GM12865 (cell line): ENCODE data around the gene KRT9.
"Not testable (repeated sequence)": the region's sequence is repeated elsewhere in the genome, so short reads cannot be mapped to it uniquely, and the experiment has no call there.

Source experiments
- DNase-seq: peaks from one replicate; pipeline ENCODE4 v3.0.0; 2010; ENCODE audit warnings: low read depth
- H3K4me3 ChIP-seq: 2 replicates; pipeline ENCODE4 v1.5.1; 2011; ENCODE audit warnings: mild to moderate bottlenecking, low read depth, low read length, control low read depth
- CTCF ChIP-seq: IDR thresholded peaks from 2 replicates; pipeline ENCODE4 v1.5.1; 2011; ENCODE audit warnings: low read length, control low read depth, low read depth, inconsistent platforms; ENCODE audit not compliant: insufficient read depth; ENCODE audit errors: missing control alignments

The KRT9 gene

DNA sequence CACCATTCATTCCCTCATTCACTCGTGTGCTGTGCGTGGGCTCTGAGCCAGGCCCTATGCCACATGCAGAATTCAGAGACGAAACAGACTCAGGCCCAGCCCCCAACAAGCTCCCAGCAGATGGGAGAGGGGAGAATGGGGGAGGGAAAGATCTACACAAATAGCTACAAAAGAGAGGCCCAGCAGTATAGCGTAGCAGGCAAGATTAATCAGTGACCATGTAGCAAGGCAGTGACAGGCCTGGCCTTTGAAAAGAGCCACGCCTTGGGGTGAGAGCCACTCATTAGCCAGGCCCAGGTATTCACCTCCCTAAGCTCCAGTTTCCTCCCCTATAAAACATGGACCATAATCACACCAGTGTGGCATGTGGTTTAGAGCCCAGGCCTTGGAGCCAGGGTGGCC lies 27.4 kb downstream of the KRT9 start:
- H3K4me3 ChIP-seq: no peak overlapping the region
- TF ChIP-seq CTCF: no peak
- no peak for DNase-seq

DNA sequence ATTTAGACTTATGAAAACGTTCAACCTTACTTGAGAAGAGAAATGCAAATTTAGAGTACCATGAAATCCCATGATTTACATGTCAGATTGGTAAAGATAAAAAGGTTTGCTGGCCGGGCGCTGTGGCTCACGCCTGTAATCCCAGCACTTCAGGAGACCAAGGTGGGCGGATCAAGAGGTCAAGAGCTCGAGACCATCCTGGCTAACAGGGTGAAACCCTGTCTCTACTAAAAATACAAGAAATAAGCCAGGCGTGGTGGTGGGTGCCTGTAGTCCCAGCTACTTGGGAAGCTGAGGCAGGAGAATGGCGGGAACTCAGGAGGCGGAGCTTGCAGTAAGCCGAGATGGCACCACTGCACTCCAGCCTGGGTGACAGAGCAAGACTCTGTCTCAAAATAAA lies 29.1 kb downstream of the KRT9 start:
- H3K4me3 ChIP-seq, DNase-seq: not testable (repeated sequence)

- TF ChIP-seq CTCF: no peak
- no peak overlapping the region for H3K4me3 ChIP-seq
- DNase-seq: no peak
Observed at GRCh38 chr17:41542357-41542756, 29.5 kb downstream of the KRT9 start.

DNA sequence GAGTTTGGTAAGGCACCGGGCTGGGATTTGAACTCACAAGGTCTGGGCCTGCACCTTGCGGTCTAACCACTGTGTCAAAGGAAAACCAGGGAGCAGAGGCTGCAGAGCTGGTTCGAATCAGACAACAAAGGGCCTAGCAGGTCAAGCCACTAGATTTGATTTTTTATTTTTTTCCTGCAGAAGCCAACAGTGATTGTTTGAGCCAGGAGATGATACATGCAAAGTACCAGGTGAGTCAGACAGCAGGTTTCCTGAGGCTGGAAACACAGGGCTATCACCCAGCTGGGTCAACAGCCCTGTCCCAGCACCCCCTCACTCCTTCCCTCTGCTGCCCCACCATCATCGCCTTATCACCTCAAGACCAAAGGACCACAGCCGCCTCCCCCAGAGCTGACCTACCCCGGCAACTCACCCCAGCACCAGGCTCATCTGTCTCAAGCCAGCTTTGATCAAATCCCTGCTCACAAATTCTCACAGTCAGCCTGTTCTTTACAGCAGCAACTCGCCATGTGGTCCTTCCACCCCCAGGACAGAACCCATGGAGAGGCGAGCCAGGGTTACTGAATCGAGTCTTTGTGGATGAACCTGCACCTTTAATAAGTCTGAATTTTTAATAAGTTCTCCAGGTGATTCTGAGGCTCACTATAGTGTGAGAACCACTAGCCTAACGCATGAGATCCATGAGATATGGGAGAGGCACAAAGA lies 30.8 kb downstream of the KRT9 start:
- TF ChIP-seq CTCF: no peak
- DNase-seq: no peak
- no peak overlapping the region for H3K4me3 ChIP-seq

GRCh38 chr17:41539979-41540701 lies 31.7 kb downstream of the KRT9 start:
- no peak overlapping the region for H3K4me3 ChIP-seq
- no peak for TF ChIP-seq CTCF
- no peak for DNase-seq

- H3K4me3 ChIP-seq: no peak overlapping the region
- no peak for TF ChIP-seq CTCF
- no peak for DNase-seq
Observed at GRCh38 chr17:41539071-41539492, 32.8 kb downstream of the KRT9 start.

DNA sequence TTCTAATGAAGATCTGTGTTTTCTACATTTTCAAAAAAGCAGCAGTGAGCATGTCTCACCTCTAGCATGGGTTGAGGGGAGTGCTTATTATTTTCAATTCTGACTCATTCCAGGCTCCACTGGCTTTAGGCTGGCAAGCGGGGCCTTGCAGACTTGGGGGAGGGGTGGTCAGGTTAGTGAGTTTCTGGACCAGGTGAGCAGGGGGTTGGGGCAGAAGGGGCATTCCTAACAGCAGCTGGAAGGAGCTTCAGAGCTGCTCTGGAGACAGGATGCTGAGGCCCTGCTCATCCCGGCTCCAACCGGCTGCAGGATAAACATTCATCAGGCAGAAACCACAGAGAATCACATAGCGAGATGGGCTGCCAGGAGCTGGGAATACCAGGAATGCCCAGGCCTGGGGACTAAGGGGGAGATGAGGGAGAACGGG lies 33.3 kb downstream of the KRT9 start:
- H3K4me3 ChIP-seq: no peak overlapping the region
- TF ChIP-seq CTCF: no peak
- DNase-seq: no peak
